NCI-H2171 (cell line): ENCODE data around the gene SCRG1.

Source experiments
- DNase-seq: peaks from one replicate; lab custom pipeline; 2025; lab: John Stamatoyannopoulos, UW

Gene SCRG1

GRCh38 chr4:173410079-173410478 is 11.2 kb upstream of the SCRG1 start:
- no peak for DNase-seq

- DNase-seq, result no peak
Measured at GRCh38 chr4:173405840-173406606, 7.1 kb upstream of the SCRG1 start.

GRCh38 chr4:173404296-173404865 is 5.5 kb upstream of the SCRG1 start:
- DNase-seq, result no peak

GRCh38 chr4:173403051-173403450 is 4.1 kb upstream of the SCRG1 start:
- DNase-seq, result no peak

- no peak for DNase-seq
Measured at GRCh38 chr4:173401063-173401462, 2.1 kb upstream of the SCRG1 start.

GRCh38 chr4:173398220-173398619 is 696 bp downstream of the SCRG1 start:
- DNase-seq, result no peak

GRCh38 chr4:173397604-173398003 is 1.3 kb downstream of the SCRG1 start:
- DNase-seq, result no peak

GRCh38 chr4:173391701-173392100 is 7.2 kb downstream of the SCRG1 start:
- DNase-seq, result no peak

- no peak for DNase-seq
Measured at GRCh38 chr4:173386751-173387150, 12.2 kb downstream of the SCRG1 start.

GRCh38 chr4:173382349-173382748 is 16.6 kb downstream of the SCRG1 start:
- no peak for DNase-seq

GRCh38 chr4:173381610-173382009 is 17.3 kb downstream of the SCRG1 start:
- DNase-seq, result no peak

GRCh38 chr4:173380987-173381386 is 17.9 kb downstream of the SCRG1 start:
- DNase-seq, result no peak

GRCh38 chr4:173379929-173380328 is 19.0 kb downstream of the SCRG1 start:
- DNase-seq, result no peak

- no peak for DNase-seq
Measured at GRCh38 chr4:173374588-173374987, 24.3 kb downstream of the SCRG1 start.

- peak; percentile 24 for DNase-seq
Measured at GRCh38 chr4:173371292-173372192, 27.4 kb downstream of the SCRG1 start.

- peak; percentile 87 for DNase-seq
Measured at GRCh38 chr4:173370477-173371291, 28.2 kb downstream of the SCRG1 start, which contains the start of gene SAP30. Gene SAP30, plus strand, starts transcription at chr4:173370954. Its CDS starts 229 bp downstream, at chr4:173371183.

GRCh38 chr4:173370130-173370476 is 28.8 kb downstream of the SCRG1 start:
- DNase-seq, result no peak

- DNase-seq, result no peak
Measured at GRCh38 chr4:173367946-173368345, 31.0 kb downstream of the SCRG1 start.

GRCh38 chr4:173367285-173367684 is 31.6 kb downstream of the SCRG1 start:
- no peak for DNase-seq

GRCh38 chr4:173365359-173365996 is 33.4 kb downstream of the SCRG1 start:
- no peak for DNase-seq

GRCh38 chr4:173362666-173363065 is 36.2 kb downstream of the SCRG1 start:
- DNase-seq, result peak; percentile 13
